ENCODE results near the gene LRRC1. TPM values are rescaled to one million over a fixed set of nuclear protein-coding genes. Genes with fewer than 3 reads are reported as not detected.

LRRC1 gene
- total and polyA plus RNA-seq, 2 donors (not counting 1 experiment from before 2014, with no cell fraction given), result 3.4 to 8.9 TPM

DNA sequence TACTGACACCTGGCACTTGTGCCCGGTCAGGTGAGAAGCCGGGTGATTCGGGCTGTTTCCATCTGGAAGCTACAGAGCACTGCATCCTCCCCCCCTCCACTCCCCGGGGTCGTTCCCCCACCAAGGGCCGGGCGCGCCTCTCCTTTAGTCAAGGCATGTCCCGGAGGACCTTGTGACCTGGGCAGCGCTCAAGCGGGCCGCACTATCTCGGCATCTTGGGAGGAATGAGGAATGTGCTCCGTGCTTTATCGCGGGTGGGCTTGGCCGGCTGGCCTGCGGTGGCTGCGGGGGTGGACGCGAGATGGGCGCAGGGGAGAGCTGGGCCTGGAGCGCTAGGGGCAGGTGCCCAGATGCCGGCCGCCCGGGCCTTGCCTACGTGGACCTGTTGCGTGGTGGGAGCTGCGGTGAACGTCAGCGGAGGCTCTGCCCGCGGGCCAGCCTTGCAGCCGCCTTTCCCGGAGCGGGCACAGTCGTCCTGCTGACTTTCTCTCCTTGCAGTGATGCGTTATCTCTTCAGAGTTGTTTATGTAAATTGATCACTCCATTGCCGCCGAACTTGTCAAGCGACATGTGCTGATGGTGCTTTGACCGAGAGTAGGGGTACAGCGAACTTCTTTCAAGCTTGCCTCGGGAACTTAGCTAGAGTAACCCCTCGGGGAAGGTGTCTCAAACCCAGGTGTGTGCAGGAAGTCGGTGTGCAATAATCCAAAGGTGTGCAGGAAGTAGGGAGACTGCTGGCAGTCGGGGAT is 1.1 kb downstream of the LRRC1 start:
- 4% methylated on average over 43 of the region's 47 CpGs for WGBS (ENCODE audit: insufficient coverage)
- peak overlapping the region; percentile 72 for H3K9ac ChIP-seq (ENCODE audit: low read length)

More for the DNA sequence above, 1.1 kb downstream of the LRRC1 start:
- Histone ChIP-seq H3K9me3 (ENCODE audit: control extremely low read depth in 1 of 3, control insufficient read depth in 2 of 3, insufficient read depth in 1 of 3, low read length in 2 of 3) (no peaks in the 10 kb centered on the region), H3K27ac (ENCODE audit: low read length in 2 of 2) (no peak overlapping the region), H3K27me3 (replicated peaks in 1 of 4; ENCODE audit: control extremely low read depth in 1 of 4, control insufficient read depth in 3 of 4, insufficient read depth in 4 of 4, low read length in 3 of 4) (peaks cover 0 to 3% (median 0%) of the 10 kb centered on the region in 4 experiments), H3K4me3 (ENCODE audit: control extremely low read depth in 1 of 5, extremely low read depth in 1 of 5, insufficient read depth in 1 of 5, low read depth in 2 of 5, low read length in 4 of 5) (peak overlapping the region; percentile 60 to 91 (median 83)), H3K4me2 (replicated peaks; ENCODE audit: low read depth, low read length, poor library complexity, severe bottlenecking) (peak overlapping the region; percentile 91), H3K4me1 (ENCODE audit: control insufficient read depth in 2 of 2, insufficient read depth in 2 of 2, low read length in 2 of 2) (peaks cover 17 to 25% of the 10 kb centered on the region in 2 donors), H3K79me2 (ENCODE audit: control insufficient read depth, insufficient read depth, low read length) (peaks cover 3% of the 10 kb centered on the region), H2AFZ (ENCODE audit: insufficient read depth, low read depth, low read length, poor library complexity, severe bottlenecking) (peak overlapping the region; percentile 94), H3K36me3 (replicated peaks in 1 of 2; ENCODE audit: control extremely low read depth in 1 of 2, control insufficient read depth in 1 of 2, extremely low read depth in 1 of 2, insufficient read depth in 2 of 2, low read length in 1 of 2) (no peaks in the 10 kb centered on the region), H4K20me1 (ENCODE audit: control insufficient read depth, insufficient read depth, low read length, poor library complexity, severe bottlenecking) (no peaks in the 10 kb centered on the region)
- no peak for TF ChIP-seq EZH2 (IDR thresholded peaks at IDR 0.05; ENCODE audit: borderline replicate concordance, insufficient read depth, low read depth, low read length, poor library complexity, severe bottlenecking)
- TF ChIP-seq, protein P1, sequence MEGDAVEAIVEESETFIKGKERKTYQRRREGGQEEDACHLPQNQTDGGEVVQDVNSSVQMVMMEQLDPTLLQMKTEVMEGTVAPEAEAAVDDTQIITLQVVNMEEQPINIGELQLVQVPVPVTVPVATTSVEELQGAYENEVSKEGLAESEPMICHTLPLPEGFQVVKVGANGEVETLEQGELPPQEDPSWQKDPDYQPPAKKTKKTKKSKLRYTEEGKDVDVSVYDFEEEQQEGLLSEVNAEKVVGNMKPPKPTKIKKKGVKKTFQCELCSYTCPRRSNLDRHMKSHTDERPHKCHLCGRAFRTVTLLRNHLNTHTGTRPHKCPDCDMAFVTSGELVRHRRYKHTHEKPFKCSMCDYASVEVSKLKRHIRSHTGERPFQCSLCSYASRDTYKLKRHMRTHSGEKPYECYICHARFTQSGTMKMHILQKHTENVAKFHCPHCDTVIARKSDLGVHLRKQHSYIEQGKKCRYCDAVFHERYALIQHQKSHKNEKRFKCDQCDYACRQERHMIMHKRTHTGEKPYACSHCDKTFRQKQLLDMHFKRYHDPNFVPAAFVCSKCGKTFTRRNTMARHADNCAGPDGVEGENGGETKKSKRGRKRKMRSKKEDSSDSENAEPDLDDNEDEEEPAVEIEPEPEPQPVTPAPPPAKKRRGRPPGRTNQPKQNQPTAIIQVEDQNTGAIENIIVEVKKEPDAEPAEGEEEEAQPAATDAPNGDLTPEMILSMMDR (IDR thresholded peaks at IDR 0.05), result no peak
- DNase-seq (peak; percentile 53), ATAC-seq (ENCODE audit: low read depth) (no peak)
- CTCF ChIA-PET, result interaction anchor here (1.1 to 1.9 kb wide), 3 partner anchors 77 to 248 kb away, joined by 3 to 4 read pairs (median 3); no protein-coding TSS in a partner anchor
- POLR2A ChIA-PET, result interaction anchor here (0.6 kb wide), 1 partner anchor 342 kb away, joined by 4 read pairs; no protein-coding TSS in a partner anchor
- H3K4me3 Mint-ChIP-seq, result peak overlapping the region; percentile 95
- H3K27ac Mint-ChIP-seq, result peak overlapping the region; percentile 90
- H3K27me3 Mint-ChIP-seq, result peaks cover 1% of the 10 kb centered on the region
- no peaks in the 10 kb centered on the region for H3K9me3 Mint-ChIP-seq (ENCODE audit: insufficient read depth)
- H3K4me1 Mint-ChIP-seq, result peaks cover 35% of the 10 kb centered on the region
- intact Hi-C loops (cut with micrococcal nuclease), result loop anchor here (5.0 kb wide), 1 partner anchor 1124 kb away; the partner anchor contains the start of gene TMEM14A
